NCI-H1930 (cell line): ENCODE data around the gene SPTBN1.
A peak's percentile ranks its signal among the peaks of the same experiment; 100 is the strongest.

ENCODE experiments used
- DNase-seq, 2 experiments: peaks; one replicate each; lab custom pipeline; 2025; lab: John Stamatoyannopoulos, UW

The SPTBN1 gene

DNA sequence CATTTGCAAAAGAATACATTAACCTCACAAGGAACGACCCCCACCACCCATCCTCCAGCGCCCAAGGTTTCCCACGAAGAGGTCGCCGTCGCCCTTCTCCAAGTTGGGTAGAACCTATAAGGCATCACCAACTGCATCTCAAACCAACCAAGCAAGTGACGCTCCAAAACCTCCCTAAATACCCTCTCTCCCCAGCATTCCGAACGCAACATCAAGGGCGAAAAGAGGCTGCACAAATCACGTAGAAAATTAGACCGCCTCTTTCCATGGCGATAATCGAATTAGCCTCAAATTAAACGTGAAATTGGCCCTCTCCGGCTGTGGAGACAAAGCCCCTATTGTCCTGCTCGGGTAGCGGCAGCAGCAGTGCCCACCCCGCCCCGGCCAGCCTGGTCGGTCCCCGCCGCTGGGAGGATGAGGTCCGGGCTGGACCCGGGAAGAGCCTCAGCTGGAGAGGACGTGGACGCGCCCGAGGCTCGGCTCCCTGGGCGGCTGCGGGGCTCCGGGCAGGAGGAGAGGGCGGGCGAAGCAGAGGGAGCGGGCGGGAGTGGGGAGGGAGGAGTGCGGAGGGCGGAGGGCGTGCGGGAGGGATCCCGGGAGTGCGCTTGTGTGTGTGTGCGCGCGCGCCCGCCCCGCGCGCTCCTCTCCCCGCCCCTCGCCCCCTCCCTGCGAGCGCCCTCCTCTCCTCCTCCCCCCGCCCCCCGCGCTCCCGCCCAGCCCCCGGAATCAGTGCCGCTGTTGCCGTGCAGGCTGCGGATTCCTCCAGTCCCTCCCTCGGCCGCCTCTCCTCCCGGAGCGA is at the start of gene SPTBN1:
SPTBN1 (plus strand) TSS at position 765 of the 799 bp plus-strand sequence. CDS start 70,092 bp downstream, outside the sequence.
- DNase-seq, result peak; percentile 70 to 79

DNA sequence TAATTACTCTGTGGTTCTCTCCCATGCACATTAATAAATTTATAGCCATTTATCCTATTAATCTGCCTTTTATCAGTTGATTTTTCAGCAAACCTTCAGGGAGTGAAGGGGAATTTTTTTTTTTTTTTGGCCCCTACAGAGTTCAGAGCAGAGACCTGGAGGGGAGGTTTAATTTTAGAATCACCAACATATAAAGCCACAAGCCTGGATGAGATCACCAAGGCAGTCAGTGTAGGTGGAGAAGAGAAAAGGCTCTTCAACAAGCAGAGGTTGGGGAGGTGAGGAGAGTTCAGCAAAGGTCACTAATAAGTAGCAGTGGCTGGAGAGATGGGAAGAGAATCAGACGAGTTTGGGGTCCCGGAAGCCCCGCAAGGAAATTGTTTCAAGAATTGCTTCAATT is 48.4 kb upstream of the SPTBN1 start:
- DNase-seq, result no peak

DNA sequence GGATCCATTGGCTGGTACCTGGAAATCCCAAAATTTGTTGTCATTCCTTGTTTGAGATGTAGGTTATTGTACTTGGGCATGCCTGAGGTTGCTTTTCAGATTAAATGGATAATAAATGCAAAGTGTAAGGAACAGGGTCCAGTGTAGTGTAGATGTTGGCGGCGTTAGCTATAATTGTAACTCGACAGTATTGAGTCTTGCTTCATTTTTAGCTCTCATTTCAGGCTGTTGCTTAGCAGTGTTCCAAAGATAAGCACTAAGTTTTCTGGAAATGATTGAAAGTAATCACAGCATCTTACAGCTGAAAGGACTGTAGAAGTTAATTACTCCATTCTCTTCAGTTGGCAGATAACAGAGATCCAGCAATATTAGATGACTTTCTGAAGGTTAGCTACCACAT is 47.8 kb upstream of the SPTBN1 start:
- no peak for DNase-seq

DNA sequence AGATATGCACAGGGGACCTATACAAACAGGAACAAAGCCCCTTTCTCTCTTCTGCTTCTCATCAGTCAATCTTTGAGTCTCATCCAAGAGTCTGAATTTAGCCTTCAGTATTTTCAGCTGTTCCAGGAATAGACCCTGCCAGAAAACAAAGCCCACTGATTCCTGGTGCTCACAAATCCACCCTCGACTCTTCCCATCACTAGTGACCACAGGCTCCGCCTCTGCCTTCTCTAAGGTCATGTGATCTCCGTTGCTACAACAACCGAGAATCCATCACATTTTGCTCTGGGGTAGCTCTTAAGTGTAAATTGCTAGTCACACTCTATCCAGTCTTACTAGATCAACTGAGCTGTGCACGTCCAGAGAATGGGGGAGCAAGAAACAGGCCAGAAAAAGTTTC is 46.4 kb upstream of the SPTBN1 start:
- no peak for DNase-seq

DNA sequence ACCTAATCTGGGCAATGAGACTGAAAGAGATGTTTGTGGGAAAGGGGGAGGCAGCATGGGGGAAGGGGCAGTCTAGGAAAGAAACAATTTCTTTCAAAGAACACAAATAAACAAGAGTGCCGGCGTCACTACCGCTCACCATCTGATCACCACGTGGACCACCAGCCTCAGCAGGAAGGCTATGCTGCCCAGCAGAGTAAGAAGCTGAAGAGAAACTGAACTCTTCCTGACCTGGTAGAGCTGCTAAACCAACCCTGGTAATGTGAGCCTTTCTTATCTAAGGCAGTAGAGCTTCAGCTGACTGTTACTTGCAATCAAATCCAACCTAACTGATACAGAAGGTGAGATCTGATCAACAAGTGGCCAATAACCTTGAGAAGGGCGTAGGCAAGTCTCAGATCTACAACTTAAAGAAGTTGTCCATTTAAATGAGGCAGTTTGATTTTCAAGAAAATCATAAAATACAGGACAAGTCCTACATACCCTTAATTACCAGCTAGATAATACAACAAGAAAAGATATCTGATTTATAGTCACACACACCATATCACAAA is 44.2 kb upstream of the SPTBN1 start:
- no peak for DNase-seq

DNA sequence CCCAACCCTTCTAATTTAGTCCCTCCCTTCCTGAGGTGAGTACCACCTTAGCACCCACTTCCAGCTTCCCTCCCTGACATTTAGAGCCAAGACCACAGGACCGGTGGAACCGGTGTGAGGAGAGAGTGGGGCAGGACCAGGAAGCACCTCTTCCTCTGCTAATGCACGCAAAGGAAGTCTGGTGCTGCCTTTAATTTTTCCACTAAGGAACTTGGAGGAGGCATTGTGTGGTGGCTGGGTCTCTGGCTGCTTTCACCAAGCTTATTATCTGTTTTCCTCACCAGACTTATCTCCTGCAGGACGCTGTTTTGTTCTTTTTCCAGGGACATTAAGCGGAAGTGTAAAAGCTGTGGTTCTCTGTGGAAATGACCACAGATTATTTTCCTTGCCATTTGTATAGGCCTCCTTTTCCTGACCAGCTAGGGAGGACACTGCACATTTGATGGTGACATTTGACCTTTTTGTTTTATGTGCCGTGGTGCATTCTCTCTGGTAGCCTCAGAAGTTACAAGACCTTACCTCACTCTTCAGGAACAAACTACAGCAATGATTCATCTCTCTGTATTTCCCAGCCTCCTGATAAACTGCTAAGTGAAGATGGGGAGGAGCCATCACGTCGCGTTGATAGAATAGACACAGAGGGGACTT is 39.8 kb upstream of the SPTBN1 start:
- DNase-seq, result no peak

DNA sequence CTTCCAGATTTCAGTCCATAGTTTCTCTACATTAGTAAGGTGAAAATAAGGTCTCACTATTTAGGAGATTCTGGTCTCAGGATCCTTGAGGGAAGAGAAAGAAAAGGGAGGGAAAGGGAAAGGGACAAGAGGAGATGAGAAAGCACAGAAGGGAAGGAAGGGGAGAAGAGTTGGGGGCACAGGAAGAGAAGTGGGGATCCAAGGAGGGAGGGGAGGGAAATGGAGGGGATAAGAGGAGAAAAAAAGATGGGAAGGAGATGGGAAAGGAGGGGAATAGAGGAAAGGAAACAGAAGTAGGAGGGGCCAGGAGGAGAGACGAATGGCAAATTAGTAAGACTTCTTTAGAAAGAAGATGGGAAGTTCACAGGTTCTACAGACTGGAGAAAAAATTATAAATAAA is 39.2 kb upstream of the SPTBN1 start:
- no peak for DNase-seq

DNA sequence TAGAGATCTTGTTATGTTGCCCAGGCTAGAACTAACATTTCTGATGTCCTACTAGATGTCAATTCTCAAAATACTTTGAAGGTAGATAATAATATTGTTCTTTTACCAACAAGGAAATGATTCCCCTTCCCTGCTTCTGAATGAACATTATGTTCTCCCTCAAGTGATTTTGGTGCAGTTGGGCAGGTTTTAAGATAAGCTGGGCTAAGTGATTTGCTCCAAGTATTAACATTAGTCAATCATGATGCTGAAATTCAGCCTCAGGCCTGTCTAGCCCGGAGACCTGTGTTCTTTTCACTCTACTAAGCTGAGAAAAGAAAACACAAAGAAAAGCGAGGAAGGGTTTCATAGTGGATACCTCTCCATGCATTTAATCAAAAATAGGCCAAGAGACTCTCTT is 38.5 kb upstream of the SPTBN1 start:
- DNase-seq, result no peak

DNA sequence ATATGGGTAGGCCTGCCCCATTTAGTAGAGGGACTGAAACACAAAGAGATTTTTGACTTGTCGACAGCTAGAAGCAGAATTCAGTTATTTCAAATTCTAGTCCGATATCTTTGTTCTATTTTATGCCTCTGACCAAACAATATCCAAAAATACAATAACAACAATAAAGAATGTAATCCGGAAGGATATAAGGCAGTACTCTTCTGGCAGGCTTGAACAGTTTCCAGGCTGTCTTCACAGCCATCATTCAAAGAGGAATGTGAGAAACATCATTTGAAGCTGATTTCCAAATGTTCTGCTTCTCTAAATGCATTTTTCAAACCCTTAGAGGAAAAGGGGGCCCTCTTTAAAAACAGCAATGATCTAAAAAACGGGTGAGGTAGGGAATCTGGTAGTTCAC is 36.7 kb upstream of the SPTBN1 start:
- no peak for DNase-seq

DNA sequence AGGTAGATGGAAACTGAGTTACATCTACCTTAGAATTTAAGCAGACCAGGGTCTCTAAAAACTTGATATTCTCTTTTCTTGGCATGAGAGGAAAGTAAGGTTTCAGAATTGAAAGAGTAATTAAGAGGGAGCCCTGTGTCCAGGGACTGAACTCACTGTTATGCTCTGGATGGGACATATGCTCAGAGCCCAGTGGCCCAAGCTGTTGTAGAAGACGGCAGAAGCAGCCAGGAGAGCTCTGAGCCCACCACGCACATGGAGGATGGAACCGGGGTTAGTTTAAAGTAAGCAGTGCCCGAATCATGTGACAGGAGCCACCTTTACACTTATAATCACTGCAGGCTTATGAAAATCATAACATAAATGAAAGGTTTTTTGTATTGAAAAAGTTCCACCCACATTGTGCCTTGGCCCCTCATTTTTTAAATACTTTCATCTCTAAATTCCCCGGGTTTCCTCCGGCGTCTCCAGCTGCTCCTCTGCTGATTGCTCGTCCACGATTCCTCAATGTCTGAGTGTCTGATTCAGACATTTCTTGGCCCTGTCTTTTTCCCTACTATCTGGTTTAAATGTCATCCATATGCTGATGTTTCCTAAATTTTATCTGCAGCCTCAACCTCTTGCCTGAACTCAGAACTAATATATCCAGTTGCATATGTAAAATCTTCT is 36.1 kb upstream of the SPTBN1 start:
- no peak for DNase-seq

DNA sequence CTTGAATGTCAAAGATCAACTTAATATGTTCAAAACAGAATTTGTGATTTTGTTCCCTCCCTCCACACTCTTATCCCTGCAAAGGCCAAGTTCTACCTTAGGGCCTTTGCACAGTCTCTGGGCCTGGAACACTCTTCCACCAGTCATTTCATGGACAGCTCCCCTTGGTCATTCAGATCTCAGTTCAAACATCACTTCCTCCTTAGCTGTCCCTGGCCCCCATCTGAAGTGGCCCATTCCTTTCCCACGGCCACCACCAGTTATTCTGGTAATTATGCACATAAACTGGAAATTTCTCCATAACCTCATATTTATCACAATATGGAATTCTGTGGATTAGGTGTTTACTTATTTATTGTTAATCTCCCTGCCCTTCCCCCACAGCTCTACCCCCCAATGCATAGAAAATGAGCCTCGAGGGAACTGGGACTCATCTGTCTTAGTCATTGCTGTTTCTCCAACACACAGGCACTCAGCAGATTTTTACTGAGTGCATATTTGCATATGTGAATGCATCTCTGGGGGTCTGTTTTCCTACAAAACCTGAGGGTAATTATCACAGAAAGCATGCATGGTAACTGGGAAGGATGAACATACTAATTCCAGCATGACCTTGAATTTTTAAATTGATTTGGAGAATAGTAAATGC is 35.5 kb upstream of the SPTBN1 start:
- DNase-seq, result no peak

DNA sequence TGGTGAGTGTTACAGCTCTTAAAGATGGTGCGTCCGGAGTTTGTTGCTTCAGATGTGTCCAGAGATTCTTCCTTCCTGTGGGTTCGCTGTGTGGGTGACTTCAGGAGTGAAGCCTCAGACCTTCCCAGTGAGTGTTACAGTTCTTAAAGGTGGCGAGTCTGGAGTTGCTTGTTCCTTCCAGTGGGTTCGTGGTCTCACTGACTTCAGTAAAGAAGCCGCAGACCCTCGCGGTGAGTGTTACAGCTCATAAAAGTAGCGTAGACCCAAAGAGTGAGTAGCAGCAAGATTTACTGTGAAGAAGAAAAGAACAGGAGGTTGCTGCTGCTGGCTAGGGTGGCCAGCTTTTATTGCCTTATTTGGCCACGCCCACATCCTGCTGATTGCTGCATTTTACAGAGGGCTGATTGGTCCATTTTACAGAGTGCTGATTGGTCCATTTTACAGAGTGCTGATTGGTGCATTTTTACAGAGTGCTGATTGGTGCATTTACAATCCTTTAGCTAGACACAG is 34.0 kb upstream of the SPTBN1 start:
- DNase-seq, result no peak

DNA sequence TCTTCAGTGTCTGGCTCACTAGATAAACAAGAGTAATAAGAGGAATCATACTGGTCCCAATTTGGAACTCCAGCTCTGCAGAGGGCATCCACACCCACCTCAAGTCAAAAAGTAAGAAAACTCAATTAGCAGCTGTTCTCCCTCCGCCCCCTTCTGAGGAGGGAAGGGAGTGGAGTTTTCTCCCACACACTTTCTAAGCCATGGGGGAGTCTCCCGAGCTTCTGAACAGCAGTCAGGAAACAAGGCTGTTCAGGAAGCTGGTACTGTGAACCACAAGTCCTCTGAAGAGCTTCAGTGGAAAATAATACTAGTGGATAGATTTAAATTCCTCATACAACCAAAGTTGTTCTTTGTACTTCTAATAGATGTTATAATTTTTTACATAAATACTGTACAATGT is 32.9 kb upstream of the SPTBN1 start:
- DNase-seq, result no peak

DNA sequence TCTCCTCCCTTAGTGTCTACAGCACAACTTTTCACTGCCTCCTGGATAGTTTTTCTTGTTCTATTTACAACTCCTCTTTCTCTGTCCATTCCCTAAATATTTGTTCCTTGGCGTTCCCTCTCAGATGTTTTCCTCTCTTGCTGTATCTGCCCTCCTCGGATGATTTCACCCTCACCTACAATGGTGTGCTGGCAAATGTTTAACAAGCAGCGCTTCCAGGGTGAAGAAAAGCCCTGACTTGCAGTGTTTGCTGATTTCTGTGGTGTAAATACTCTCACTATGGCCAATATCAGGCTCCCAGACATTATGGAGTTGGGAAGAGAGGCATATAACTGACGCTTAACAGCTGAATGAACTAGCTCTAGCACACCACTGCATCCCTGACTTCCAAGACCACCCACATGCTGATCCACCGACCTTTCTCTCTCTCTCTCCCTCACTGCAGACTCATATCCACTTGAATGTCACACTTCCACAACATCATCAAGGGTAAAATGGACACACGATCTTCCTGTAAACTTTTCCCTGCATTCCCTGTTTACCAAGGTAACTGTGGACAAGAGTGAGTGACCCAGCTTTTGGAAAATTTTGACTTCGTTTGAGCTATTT is 31.5 kb upstream of the SPTBN1 start:
- no peak for DNase-seq

DNA sequence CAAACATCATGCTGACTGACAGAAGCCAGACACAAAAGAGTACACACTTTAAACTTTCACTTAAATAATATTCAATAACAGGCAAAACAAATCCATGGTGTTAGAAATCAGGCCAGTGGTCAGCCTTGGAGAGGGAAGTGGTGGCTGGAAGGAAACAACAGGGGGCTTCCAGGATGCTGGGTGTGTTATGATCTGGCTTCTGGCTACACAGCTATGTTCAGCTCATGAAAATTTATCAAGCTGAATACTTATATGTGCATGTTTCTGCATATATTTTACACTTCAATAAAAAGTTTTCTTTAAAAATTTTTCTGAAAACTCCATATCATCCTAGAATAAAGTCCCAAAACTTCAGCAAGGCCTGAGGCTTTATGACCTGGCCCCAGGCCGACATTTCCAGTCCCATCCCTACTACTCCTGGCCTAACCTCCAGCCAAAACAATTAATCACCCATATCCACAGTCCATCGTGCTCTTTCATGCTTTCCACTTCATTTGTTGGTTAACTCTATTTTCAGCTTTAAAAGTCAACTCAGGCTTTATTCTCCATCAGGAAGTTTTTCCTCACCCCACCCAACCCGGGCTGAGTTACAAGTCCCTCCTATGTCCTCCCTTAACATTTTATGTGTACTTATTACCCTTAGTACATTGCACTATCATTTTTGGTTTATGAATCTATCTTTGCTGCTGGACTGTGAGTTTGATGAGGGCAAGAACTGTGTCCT is 27.9 kb upstream of the SPTBN1 start:
- no peak for DNase-seq

DNA sequence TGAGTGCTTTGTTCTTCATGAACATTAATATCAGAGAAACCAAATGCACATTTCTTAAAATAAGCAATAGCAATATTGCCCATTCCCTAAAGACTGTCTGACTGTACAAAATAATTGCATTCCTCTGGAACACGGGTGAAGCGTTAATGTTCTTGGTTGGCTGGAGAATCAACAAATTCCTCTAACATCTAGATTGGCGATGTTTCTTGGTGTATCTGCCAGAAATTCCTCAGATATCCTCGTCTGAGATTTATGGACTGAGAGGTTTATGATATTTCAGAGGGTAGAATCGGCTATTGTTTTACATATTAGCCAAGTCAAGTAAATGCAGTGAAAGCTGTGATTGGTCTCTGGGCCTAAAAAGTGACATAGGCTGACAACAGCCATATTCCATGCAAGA is 27.1 kb upstream of the SPTBN1 start:
- no peak for DNase-seq

DNA sequence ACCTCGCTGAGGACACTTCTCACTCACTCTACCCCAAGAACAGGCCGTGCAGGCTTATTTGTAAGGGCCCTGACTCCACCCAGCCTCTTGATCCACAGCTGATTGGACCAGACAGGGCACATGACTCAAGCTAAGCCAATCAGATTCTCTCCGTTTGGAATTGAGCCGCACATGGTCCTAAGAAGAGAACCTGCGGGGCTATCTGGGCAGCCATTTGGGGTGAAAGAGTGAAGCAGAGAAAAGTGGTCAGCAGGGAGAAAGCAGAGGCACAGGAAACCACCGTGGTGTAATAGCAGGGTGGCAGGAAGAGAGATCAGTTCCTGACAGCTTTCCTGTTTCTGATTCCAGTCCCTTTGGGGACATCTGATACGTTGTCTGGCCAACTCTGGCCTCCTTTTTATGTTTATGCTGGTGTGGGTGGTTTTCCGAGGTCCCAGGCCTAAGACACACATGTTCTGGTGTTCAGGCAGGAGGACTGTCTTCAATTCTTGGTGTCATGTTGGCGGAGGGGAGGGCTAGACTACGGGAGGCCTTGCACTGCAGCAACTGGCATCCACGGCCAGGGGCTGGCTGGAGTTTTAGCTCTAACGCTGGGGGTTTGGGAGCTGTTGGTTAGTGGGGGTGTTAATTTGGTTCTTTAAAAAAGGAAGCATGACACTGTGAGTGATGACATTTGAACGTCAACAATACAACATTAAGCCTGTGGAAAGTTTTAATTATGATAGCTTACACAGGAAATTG is 26.1 kb upstream of the SPTBN1 start:
- no peak for DNase-seq

DNA sequence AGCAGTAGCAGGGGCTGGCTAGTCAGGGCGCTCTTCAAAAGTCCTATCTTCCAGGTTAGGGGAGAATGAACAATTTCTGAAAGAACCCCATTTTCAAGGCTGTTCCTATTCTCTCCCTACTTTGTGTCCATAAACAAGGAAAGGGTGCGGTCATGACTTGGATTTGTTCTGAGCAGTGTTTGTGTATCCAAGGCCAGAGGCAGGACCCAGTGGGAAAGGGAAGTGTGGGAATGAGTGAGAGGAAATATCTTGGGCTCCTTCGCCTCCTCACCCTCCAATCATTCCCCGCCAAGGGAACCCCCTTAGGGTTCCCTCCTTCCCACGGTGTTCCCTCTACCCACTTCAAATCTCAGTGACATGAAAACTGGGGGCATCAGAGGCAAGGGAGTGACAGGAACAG is 25.5 kb upstream of the SPTBN1 start:
- no peak for DNase-seq

DNA sequence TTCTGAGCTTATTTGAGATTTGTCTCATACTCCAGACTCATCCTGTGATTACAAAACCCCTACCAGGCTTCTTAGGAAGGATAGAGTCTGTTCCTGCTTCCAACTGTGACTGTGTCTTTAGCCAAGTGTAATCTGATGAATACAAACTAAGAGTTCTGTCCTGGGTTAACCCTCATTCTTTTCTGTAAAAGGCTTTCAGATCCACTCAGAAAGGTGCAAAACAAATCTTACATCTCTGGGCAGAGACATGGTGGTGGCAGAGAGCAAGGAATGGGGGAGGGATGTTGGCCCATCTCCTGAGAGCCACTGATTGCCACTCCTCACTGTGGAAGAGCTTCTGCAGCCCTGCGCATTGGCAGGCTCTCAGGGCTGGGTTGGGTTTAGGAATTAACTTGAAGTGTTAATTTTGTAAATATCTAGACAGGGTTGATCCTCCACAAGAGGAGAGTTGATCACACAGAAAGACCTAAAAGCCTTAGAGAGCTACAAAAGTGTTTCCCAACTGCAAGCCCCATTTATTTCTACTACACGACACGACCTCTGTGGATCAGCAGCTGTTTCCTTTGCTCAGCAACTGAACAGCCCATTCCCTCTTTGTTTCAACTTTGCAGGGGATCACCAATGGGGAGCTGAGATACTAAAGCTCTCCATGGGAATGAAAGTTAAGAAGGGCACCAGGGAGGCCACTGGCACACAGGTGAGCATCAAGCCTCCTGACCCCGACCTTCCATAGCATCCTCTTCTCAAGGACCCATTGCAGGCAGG is 23.7 kb upstream of the SPTBN1 start:
- no peak for DNase-seq

DNA sequence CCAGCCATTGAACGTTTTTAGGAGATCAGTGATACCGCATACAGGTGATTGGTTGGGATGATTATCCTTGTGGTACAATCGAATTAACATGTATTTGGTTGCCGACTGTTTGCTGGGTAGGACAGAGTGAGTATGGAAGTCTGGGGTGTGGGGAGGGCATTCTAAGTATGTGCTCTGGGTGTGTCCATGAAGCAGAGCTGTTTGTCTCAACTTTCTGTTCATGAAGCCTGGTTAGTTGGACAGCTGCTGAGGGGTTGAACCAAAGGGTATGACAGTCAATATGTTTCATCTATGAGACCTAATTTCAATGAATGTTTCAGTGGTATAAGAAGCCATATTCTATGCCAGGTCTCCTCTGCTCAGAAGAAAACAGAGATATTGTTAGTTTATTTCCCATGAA is 21.9 kb upstream of the SPTBN1 start:
- DNase-seq, result no peak
